COR-L47 (cell line): ENCODE results near the gene MCTP1.

Experiments used
- DNase-seq: peaks from one replicate; lab custom pipeline; 2025; lab: John Stamatoyannopoulos, UW

MCTP1 gene

GRCh38 chr5:94761055-94761454 is 523.8 kb downstream of the MCTP1 start:
- DNase-seq: no peak

GRCh38 chr5:94759961-94760360 is 524.9 kb downstream of the MCTP1 start:
- no peak for DNase-seq

GRCh38 chr5:94759022-94759421 is 525.9 kb downstream of the MCTP1 start:
- DNase-seq: no peak

- DNase-seq: no peak
These were observed 530.1 kb downstream of the MCTP1 start for GRCh38 chr5:94754824-94755223.

GRCh38 chr5:94751460-94751859 is 533.4 kb downstream of the MCTP1 start:
- DNase-seq: no peak

- DNase-seq: no peak
These were observed 534.2 kb downstream of the MCTP1 start for GRCh38 chr5:94750681-94751080.

- DNase-seq: no peak
These were observed 535.9 kb downstream of the MCTP1 start for GRCh38 chr5:94749042-94749441.

- DNase-seq: no peak
These were observed 536.7 kb downstream of the MCTP1 start for GRCh38 chr5:94748212-94748611.

GRCh38 chr5:94747371-94747770 is 537.5 kb downstream of the MCTP1 start:
- DNase-seq: no peak

GRCh38 chr5:94746731-94747124 is 538.2 kb downstream of the MCTP1 start:
- no peak for DNase-seq

GRCh38 chr5:94745786-94746730 is 538.8 kb downstream of the MCTP1 start:
- no peak for DNase-seq

- no peak for DNase-seq
These were observed 540.0 kb downstream of the MCTP1 start for GRCh38 chr5:94744906-94745305.

- no peak for DNase-seq
These were observed 542.0 kb downstream of the MCTP1 start for GRCh38 chr5:94742852-94743251.

- no peak for DNase-seq
These were observed 544.6 kb downstream of the MCTP1 start for GRCh38 chr5:94740286-94740685.

GRCh38 chr5:94736498-94736897 is 548.4 kb downstream of the MCTP1 start:
- DNase-seq: no peak

- no peak for DNase-seq
These were observed 553.4 kb downstream of the MCTP1 start for GRCh38 chr5:94731471-94731870.

GRCh38 chr5:94725142-94725541 is 559.8 kb downstream of the MCTP1 start:
- no peak for DNase-seq

- DNase-seq: no peak
These were observed 569.1 kb downstream of the MCTP1 start for GRCh38 chr5:94715768-94716167.

GRCh38 chr5:94711785-94712184 is 573.1 kb downstream of the MCTP1 start:
- DNase-seq: no peak

GRCh38 chr5:94709277-94709676 is 575.6 kb downstream of the MCTP1 start:
- DNase-seq: no peak

GRCh38 chr5:94707359-94707758 is 577.5 kb downstream of the MCTP1 start:
- no peak for DNase-seq

GRCh38 chr5:94705427-94705826 is 579.5 kb downstream of the MCTP1 start:
- DNase-seq: no peak

- DNase-seq: no peak
These were observed 582.2 kb downstream of the MCTP1 start for GRCh38 chr5:94702729-94703128.

- no peak for DNase-seq
These were observed 584.3 kb downstream of the MCTP1 start for GRCh38 chr5:94700592-94700991.
